GOT3 (cell line): Measurements from ENCODE around the gene PNPLA6.
A peak's percentile ranks its signal among the peaks of the same experiment; 100 is the strongest.

ENCODE experiments used
- DNase-seq: peaks from one replicate; lab custom pipeline; 2025; ENCODE audit warnings: mixed read lengths; lab: John Stamatoyannopoulos, UW

Gene PNPLA6

DNA sequence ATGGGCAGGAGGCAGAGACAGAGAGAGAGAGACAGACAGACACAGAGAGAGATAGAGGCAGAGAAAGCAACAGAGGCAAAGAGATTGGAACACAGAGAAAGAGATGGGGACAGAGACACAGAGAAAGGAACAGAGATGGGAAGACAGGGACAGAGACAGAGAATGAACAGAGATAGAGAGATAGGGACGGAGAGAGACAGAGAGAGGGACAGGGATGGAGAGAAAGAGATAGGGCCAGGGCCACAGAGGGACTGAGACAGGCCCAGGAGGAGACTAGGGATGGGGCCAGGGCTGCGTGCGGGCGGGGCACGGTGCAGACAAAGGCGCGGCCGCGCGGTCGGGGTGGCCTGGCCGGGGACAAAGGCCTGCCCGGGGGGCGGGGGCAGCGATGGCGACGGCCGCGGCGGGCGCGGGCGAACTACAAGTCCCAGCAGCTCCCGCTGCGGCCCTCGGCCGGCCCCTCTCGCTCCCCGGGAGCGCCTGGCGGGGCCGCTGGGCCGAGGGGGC is 19.8 kb upstream of the PNPLA6 start, which contains the start of gene ZNF358:
TSS of gene ZNF358 (plus strand) at position 459 of the 507 bp plus-strand sequence. CDS start 3,140 bp downstream, outside the sequence.
- no peak for DNase-seq

DNA sequence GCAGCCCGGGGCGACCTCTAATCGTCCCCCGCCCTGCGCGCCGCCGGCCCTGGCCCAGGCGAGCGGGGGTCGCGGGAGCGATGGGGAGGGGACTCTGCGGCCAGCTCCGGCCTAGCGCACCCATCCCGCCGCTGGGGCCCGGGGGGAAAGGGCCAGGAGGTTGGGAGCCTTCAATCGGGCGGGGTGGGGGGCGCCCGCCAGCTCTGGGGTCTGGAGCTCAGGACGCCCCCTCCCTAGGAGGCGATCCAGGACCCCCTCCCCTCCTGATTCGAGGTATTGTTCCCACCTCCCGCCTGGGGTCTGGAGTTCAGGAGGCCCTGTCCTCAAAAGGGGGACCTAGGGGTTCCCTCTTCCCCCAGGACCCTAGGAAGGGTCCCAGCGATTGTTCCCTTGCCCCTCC is 19.2 kb upstream of the PNPLA6 start:
- DNase-seq: no peak

GRCh38 chr19:7516878-7517277 is 18.6 kb upstream of the PNPLA6 start:
- DNase-seq: no peak

DNA sequence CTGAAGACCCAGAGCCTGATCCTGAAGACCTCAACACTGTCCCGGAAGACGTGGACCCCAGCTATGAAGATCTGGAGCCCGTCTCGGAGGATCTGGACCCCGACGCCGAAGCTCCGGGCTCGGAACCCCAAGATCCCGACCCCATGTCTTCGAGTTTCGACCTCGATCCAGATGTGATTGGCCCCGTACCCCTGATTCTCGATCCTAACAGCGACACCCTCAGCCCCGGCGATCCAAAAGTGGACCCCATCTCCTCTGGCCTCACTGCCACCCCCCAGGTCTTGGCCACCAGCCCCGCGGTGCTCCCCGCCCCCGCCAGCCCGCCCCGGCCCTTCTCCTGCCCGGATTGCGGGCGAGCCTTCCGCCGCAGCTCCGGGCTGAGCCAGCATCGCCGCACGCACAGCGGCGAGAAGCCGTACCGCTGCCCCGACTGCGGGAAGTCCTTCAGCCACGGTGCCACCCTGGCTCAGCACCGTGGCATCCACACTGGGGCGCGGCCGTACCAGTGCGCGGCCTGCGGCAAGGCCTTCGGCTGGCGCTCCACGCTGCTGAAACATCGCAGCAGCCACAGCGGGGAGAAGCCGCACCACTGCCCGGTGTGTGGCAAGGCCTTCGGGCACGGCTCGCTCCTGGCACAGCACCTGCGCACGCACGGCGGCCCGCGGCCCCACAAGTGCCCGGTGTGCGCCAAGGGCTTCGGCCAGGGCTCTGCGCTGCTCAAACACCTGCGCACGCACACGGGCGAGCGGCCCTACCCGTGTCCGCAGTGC is 16.0 kb upstream of the PNPLA6 start:
- DNase-seq: no peak

- no peak for DNase-seq
Observed at GRCh38 chr19:7520131-7521051, 15.1 kb upstream of the PNPLA6 start.

- DNase-seq: no peak
Observed at GRCh38 chr19:7521551-7522071, 13.9 kb upstream of the PNPLA6 start.

DNA sequence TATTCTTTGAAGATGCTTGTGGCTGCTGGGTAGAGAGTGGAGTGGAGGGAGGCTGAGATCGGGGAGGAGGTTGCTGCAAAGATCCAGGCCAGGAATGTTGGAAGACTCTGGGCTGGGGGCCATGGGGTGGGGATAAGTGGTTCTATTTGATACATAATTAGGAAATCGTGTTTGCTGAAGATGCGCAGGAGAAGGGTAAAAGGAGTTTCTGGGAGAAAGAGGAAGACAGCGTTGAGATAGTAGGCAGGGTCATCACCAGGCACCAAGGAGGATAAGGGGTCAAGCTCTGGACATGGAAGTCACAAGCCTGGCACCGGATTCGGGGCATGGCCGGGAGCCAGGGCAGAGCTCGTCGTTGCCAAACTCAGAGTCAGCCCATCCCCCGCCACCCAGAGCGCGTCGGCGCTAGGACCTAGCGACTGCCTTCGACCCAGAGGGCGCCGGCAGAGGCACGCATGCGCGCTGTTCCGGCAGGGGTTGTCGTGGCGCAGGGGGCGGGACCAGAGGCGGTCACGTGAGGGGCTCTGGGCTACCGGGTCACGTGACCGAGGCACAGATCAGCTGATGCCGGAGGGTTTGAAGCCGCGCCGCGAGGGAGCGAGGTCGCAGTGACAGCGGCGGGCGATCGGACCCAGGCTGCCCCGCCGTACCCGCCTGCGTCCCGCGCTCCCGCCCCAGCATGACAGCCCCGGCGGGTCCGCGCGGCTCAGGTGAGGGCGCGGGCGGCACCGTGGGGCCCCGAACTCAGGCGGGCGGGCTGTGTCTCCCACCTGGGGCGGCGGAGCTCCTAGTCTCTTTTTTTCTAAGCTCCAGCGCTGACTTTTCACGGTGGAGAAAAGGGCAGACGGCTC is 13.2 kb upstream of the PNPLA6 start, which contains the start of gene MCOLN1:
TSS of gene MCOLN1 (plus strand) at position 553 of the 851 bp plus-strand sequence. CDS start at position 680, 127 bp downstream.
- peak; percentile 93 for DNase-seq

GRCh38 chr19:7522923-7523667 is 12.4 kb upstream of the PNPLA6 start:
- no peak for DNase-seq

GRCh38 chr19:7524523-7524922 is 11.0 kb upstream of the PNPLA6 start:
- DNase-seq: no peak

- no peak for DNase-seq
Observed at GRCh38 chr19:7524992-7525739, 10.4 kb upstream of the PNPLA6 start.

DNA sequence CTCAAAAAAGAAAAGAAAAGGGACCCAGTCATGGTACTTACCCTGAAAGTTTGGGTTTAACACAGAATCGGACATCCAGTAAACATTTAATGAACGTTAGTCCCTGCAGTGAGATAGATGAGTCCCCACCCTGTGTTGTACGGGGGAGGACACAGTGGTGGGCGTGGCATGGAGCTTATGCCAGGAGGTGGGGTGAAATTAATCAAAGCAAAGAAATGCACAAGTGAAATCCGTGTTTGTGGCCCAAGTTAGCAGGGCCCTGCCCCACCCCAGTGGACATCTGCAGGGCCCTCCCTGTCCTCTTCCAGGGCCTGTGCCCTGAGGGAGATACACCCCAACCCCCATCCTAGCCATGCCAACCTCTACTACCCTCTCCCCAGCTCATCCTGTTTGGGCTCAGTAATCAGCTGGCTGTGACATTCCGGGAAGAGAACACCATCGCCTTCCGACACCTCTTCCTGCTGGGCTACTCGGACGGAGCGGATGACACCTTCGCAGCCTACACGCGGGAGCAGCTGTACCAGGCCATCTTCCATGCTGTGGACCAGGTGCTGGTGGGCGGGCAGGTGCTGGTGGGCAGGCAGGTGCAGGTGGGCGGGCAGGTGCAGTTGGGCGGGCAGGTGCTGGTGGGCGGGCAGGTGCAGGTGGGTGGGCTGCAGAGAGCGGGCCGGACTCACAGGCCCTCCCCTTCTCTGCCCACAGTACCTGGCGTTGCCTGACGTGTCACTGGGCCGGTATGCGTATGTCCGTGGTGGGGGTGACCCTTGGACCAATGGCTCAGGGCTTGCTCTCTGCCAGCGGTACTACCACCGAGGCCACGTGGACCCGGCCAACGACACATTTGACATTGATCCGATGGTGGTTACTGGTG is 9.2 kb upstream of the PNPLA6 start:
- no peak for DNase-seq

- no peak for DNase-seq
Observed at GRCh38 chr19:7527516-7528191, 7.9 kb upstream of the PNPLA6 start.

GRCh38 chr19:7528192-7528519 is 7.4 kb upstream of the PNPLA6 start:
- no peak for DNase-seq

DNA sequence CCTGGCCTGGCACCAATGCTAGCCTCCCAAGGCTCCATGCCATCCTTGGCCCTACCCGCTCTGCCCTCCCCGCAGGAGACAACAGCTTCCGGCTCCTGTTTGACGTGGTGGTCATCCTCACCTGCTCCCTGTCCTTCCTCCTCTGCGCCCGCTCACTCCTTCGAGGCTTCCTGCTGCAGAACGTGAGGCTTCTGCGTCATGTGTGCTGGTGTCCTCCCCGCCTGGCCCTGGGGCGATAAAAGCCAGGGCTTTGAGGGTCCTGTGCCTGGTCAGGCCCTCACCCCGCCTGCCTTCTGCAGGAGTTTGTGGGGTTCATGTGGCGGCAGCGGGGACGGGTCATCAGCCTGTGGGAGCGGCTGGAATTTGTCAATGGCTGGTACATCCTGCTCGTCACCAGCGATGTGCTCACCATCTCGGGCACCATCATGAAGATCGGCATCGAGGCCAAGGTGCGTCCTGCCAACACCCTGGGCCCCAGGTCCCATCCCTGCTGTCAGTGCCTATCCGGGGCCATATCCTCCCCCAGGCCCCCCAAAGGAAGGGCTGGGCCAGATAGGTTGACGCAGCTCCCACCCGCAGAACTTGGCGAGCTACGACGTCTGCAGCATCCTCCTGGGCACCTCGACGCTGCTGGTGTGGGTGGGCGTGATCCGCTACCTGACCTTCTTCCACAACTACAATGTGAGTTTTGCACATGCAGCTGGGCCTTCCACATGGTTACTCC is 6.8 kb upstream of the PNPLA6 start:
- DNase-seq: no peak

DNA sequence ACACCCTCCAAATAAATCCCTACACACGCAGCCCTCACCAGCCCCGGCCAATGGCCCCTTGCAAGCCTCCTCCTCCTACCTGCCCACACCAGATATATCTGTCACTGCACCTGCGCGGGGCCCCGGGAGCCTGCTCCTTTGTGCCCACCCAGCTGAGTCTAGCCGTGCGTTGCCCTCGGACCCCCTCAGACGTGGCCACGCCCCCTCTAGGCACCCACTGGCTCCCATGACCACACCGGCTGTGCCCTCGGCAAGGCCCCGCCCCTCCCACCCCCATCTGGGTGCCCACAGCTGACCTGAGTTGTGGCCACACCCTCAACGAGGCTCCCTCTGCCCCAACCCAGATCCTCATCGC is 6.3 kb upstream of the PNPLA6 start:
- no peak for DNase-seq

- DNase-seq: no peak
Observed at GRCh38 chr19:7529610-7530490, 5.7 kb upstream of the PNPLA6 start.
